ENCODE measurements around the gene FAM210B.
A peak's percentile ranks its signal among the peaks of the same experiment; 100 is the strongest.

FAM210B gene

GRCh38 chr20:56358600-56359211, at the start of gene FAM210B:
TSS of gene FAM210B (plus strand) at chr20:56358974. CDS start at chr20:56359006, 32 bp downstream.
- TF ChIP-seq CTCF (IDR thresholded peaks at IDR 0.05; ENCODE audit: low read depth, low read length), result no peak
- DNase-seq (ENCODE audit: low read depth in 2 of 2), result peak; percentile 86 to 92
- peak within 1 kb of the TSS; percentile 84 to 85 for H3K4me3 ChIP-seq (replicated peaks in 1 of 2; ENCODE audit: low read depth in 2 of 2, low read length in 2 of 2)

GRCh38 chr20:56316051-56316450, 42.7 kb upstream of the FAM210B start:
- TF ChIP-seq CTCF (IDR thresholded peaks at IDR 0.05; ENCODE audit: low read depth, low read length), result no peak
- no peak overlapping the region for H3K4me3 ChIP-seq (replicated peaks in 1 of 2; ENCODE audit: low read depth in 2 of 2, low read length in 2 of 2)
- DNase-seq (ENCODE audit: low read depth in 2 of 2), result no peak

- DNase-seq (ENCODE audit: low read depth in 2 of 2), result no peak
- H3K4me3 ChIP-seq (replicated peaks in 1 of 2; ENCODE audit: low read depth in 2 of 2, low read length in 2 of 2), result no peak overlapping the region
- no peak for TF ChIP-seq CTCF (IDR thresholded peaks at IDR 0.05; ENCODE audit: low read depth, low read length)
Measured at GRCh38 chr20:56316483-56316882, 42.3 kb upstream of the FAM210B start.

- no peak overlapping the region for H3K4me3 ChIP-seq (replicated peaks in 1 of 2; ENCODE audit: low read depth in 2 of 2, low read length in 2 of 2)
- no peak for DNase-seq (ENCODE audit: low read depth in 2 of 2)
- TF ChIP-seq CTCF (IDR thresholded peaks at IDR 0.05; ENCODE audit: low read depth, low read length), result no peak
Measured at GRCh38 chr20:56322681-56323080, 36.1 kb upstream of the FAM210B start.

GRCh38 chr20:56323206-56323605, 35.6 kb upstream of the FAM210B start:
- TF ChIP-seq CTCF (IDR thresholded peaks at IDR 0.05; ENCODE audit: low read depth, low read length), result no peak
- no peak for DNase-seq (ENCODE audit: low read depth in 2 of 2)
- H3K4me3 ChIP-seq (replicated peaks in 1 of 2; ENCODE audit: low read depth in 2 of 2, low read length in 2 of 2), result no peak overlapping the region

GRCh38 chr20:56323656-56324055, 35.1 kb upstream of the FAM210B start:
- no peak for TF ChIP-seq CTCF (IDR thresholded peaks at IDR 0.05; ENCODE audit: low read depth, low read length)
- DNase-seq (ENCODE audit: low read depth in 2 of 2), result no peak
- no peak overlapping the region for H3K4me3 ChIP-seq (replicated peaks in 1 of 2; ENCODE audit: low read depth in 2 of 2, low read length in 2 of 2)

- no peak overlapping the region for H3K4me3 ChIP-seq (replicated peaks in 1 of 2; ENCODE audit: low read depth in 2 of 2, low read length in 2 of 2)
- DNase-seq (ENCODE audit: low read depth in 2 of 2), result no peak
- TF ChIP-seq CTCF (IDR thresholded peaks at IDR 0.05; ENCODE audit: low read depth, low read length), result no peak
Measured at GRCh38 chr20:56324806-56325205, 34.0 kb upstream of the FAM210B start.
